IPS-18a (cell line): ENCODE data around the gene PYCR2.

ENCODE experiments used
- H3K27ac ChIP-seq: one replicate; pipeline ENCODE4 v1.5.1; 2013; ENCODE audit warnings: low read length
- H3K27me3 ChIP-seq: one replicate; pipeline ENCODE4 v1.6.1; 2013; ENCODE audit warnings: mild to moderate bottlenecking, low read length; ENCODE audit not compliant: control insufficient read depth, insufficient read depth
- H3K36me3 ChIP-seq: one replicate; pipeline ENCODE4 v1.6.1; 2013; ENCODE audit warnings: low read depth, low read length; ENCODE audit not compliant: control insufficient read depth
- H3K4me1 ChIP-seq: one replicate; pipeline ENCODE4 v1.6.1; 2013; ENCODE audit warnings: low read depth, low read length; ENCODE audit not compliant: control insufficient read depth
- H3K4me3 ChIP-seq: one replicate; pipeline ENCODE4 v1.5.1; 2013; ENCODE audit warnings: low read length
- H3K9ac ChIP-seq: one replicate; pipeline ENCODE4 v1.6.1; 2013; ENCODE audit warnings: mild to moderate bottlenecking, low read length, moderate library complexity
- H3K9me3 ChIP-seq: one replicate; pipeline ENCODE4 v1.6.1; 2013; ENCODE audit warnings: low read depth, low read length; ENCODE audit not compliant: control insufficient read depth

The PYCR2 gene

GRCh38 chr1:225887030-225887314 is 37.1 kb downstream of the PYCR2 start:
- Histone ChIP-seq H3K27ac (no peak overlapping the region), H3K4me3 (no peak overlapping the region), H3K4me1 (peaks cover 16% of the 10 kb centered on the region), H3K36me3 (no peaks in the 10 kb centered on the region), H3K9me3 (no peaks in the 10 kb centered on the region), H3K27me3 (peaks cover 40% of the 10 kb centered on the region), H3K9ac (no peak overlapping the region)

GRCh38 chr1:225886159-225887029 is 37.7 kb downstream of the PYCR2 start:
- H3K27ac ChIP-seq = no peak overlapping the region
- H3K4me1 ChIP-seq = peaks cover 18% of the 10 kb centered on the region
- H3K27me3 ChIP-seq = peaks cover 41% of the 10 kb centered on the region
- H3K9ac ChIP-seq = no peak overlapping the region
- H3K36me3 ChIP-seq = no peaks in the 10 kb centered on the region
- H3K9me3 ChIP-seq = no peaks in the 10 kb centered on the region
- H3K4me3 ChIP-seq = no peak overlapping the region

GRCh38 chr1:225885336-225885735 is 38.7 kb downstream of the PYCR2 start:
- Histone ChIP-seq H3K36me3 (no peaks in the 10 kb centered on the region), H3K27ac (no peak overlapping the region), H3K27me3 (peaks cover 50% of the 10 kb centered on the region), H3K9me3 (no peaks in the 10 kb centered on the region), H3K9ac (no peak overlapping the region), H3K4me3 (no peak overlapping the region), H3K4me1 (peaks cover 26% of the 10 kb centered on the region)

GRCh38 chr1:225883616-225884265 is 40.3 kb downstream of the PYCR2 start:
- no peaks in the 10 kb centered on the region for H3K9me3 ChIP-seq
- H3K36me3 ChIP-seq = no peaks in the 10 kb centered on the region
- H3K4me1 ChIP-seq = peaks cover 15% of the 10 kb centered on the region
- no peak overlapping the region for H3K4me3 ChIP-seq
- H3K27me3 ChIP-seq = peaks cover 40% of the 10 kb centered on the region
- H3K9ac ChIP-seq = no peak overlapping the region
- H3K27ac ChIP-seq = no peak overlapping the region

GRCh38 chr1:225882694-225883615 is 41.1 kb downstream of the PYCR2 start:
- Histone ChIP-seq H3K9me3 (no peaks in the 10 kb centered on the region), H3K36me3 (no peaks in the 10 kb centered on the region), H3K4me1 (peaks cover 15% of the 10 kb centered on the region), H3K4me3 (peak overlapping the region; percentile 87), H3K27ac (no peak overlapping the region), H3K27me3 (peaks cover 32% of the 10 kb centered on the region), H3K9ac (peak overlapping the region; percentile 72)

GRCh38 chr1:225881959-225882693 is 41.9 kb downstream of the PYCR2 start, which contains the start of gene TMEM63A:
TSS of gene TMEM63A (minus strand) at chr1:225882380. CDS start at chr1:225877580, 4,800 bp downstream.
- Histone ChIP-seq H3K9me3 (no peaks in the 10 kb centered on the region), H3K36me3 (no peaks in the 10 kb centered on the region), H3K27ac (no peak within 1 kb of the TSS), H3K4me1 (peaks cover 15% of the 10 kb centered on the region), H3K9ac (peak within 1 kb of the TSS; percentile 72), H3K4me3 (peak within 1 kb of the TSS; percentile 87), H3K27me3 (peaks cover 31% of the 10 kb centered on the region)

GRCh38 chr1:225881081-225881958 is 42.7 kb downstream of the PYCR2 start:
- Histone ChIP-seq H3K36me3 (no peaks in the 10 kb centered on the region), H3K27me3 (peaks cover 26% of the 10 kb centered on the region), H3K27ac (no peak overlapping the region), H3K4me3 (peak overlapping the region; percentile 87), H3K4me1 (peaks cover 15% of the 10 kb centered on the region), H3K9ac (peak overlapping the region; percentile 72), H3K9me3 (no peaks in the 10 kb centered on the region)

- H3K27ac ChIP-seq = no peak overlapping the region
- H3K9ac ChIP-seq = no peak overlapping the region
- peaks cover 15% of the 10 kb centered on the region for H3K4me1 ChIP-seq
- no peaks in the 10 kb centered on the region for H3K9me3 ChIP-seq
- no peaks in the 10 kb centered on the region for H3K36me3 ChIP-seq
- H3K4me3 ChIP-seq = peak overlapping the region; percentile 87
- peaks cover 26% of the 10 kb centered on the region for H3K27me3 ChIP-seq
Observed at GRCh38 chr1:225880636-225881035, 43.4 kb downstream of the PYCR2 start.

- Histone ChIP-seq H3K9me3 (no peaks in the 10 kb centered on the region), H3K4me3 (no peak overlapping the region), H3K27me3 (peaks cover 26% of the 10 kb centered on the region), H3K36me3 (no peaks in the 10 kb centered on the region), H3K4me1 (peaks cover 15% of the 10 kb centered on the region), H3K27ac (no peak overlapping the region), H3K9ac (no peak overlapping the region)
Observed at GRCh38 chr1:225880222-225880588, 43.8 kb downstream of the PYCR2 start.

- peaks cover 15% of the 10 kb centered on the region for H3K4me1 ChIP-seq
- no peaks in the 10 kb centered on the region for H3K9me3 ChIP-seq
- H3K4me3 ChIP-seq = no peak overlapping the region
- H3K36me3 ChIP-seq = no peaks in the 10 kb centered on the region
- peaks cover 26% of the 10 kb centered on the region for H3K27me3 ChIP-seq
- no peak overlapping the region for H3K27ac ChIP-seq
- H3K9ac ChIP-seq = no peak overlapping the region
Observed at GRCh38 chr1:225879521-225880221, 44.4 kb downstream of the PYCR2 start.
